22Rv1 (cell line): Measurements from ENCODE around the gene COL6A2.
"Not testable (repeated sequence)": the region's sequence is repeated elsewhere in the genome, so short reads cannot be mapped to it uniquely, and the experiment has no call there.

ENCODE experiments used
- H3K27ac ChIP-seq: fragments of 450-650 bp; 2 replicates; pipeline ENCODE4 v1.5.1; 2017
- CTCF ChIP-seq: fragments of 450-650 bp; IDR thresholded peaks from 2 replicates; pipeline ENCODE4 v1.5.1; 2017; ENCODE audit warnings: mild to moderate bottlenecking
- ZFX ChIP-seq: fragments of 450-650 bp; IDR thresholded peaks from 2 replicates; pipeline ENCODE4 v1.6.1; 2017; ENCODE audit warnings: antibody characterized with exemption, borderline replicate concordance

The COL6A2 gene

GRCh38 chr21:46066591-46067331 lies 31.2 kb upstream of the COL6A2 start:
- H3K27ac ChIP-seq = no peak overlapping the region
- TF ChIP-seq ZFX = no peak
- no peak for TF ChIP-seq CTCF

- no peak for TF ChIP-seq CTCF
- no peak overlapping the region for H3K27ac ChIP-seq
Measured at GRCh38 chr21:46067505-46068201, 30.3 kb upstream of the COL6A2 start.

GRCh38 chr21:46068516-46069079 lies 29.3 kb upstream of the COL6A2 start:
- no peak overlapping the region for H3K27ac ChIP-seq
- TF ChIP-seq ZFX = no peak
- TF ChIP-seq CTCF = no peak

- H3K27ac ChIP-seq = no peak overlapping the region
- TF ChIP-seq ZFX = no peak
Measured at GRCh38 chr21:46069166-46069565, 28.7 kb upstream of the COL6A2 start.

DNA sequence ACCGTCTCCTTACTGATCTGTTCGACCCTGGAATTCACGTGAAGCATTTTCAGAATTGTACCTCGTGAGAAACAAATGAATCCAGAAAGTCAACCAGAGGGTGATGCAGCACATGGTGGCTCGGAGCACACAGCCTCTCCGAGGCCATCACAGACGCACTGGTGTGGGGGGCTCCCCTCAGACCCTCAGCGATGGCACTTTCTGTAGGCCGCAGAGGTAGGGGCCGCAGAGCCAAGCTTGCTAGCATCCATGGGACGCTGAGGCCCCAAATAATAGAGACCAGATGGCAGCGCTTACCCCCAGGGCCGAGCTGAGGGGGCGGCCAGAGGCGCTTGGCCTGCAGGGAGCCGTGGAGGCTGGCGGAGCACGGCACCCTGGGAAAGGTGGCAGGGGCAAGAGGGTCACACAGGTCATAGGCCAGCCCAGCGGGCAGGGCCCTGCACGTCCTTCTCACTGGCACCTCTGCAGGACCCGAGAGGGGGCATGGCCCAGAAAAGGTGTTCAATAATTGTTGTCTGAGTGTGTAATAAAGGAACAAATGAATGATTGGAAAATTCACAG lies 28.1 kb upstream of the COL6A2 start:
- no peak overlapping the region for H3K27ac ChIP-seq
- TF ChIP-seq ZFX (no peak), CTCF (no peak)

GRCh38 chr21:46071082-46071481 lies 26.8 kb upstream of the COL6A2 start:
- TF ChIP-seq CTCF (no peak), ZFX (no peak)
- no peak overlapping the region for H3K27ac ChIP-seq

DNA sequence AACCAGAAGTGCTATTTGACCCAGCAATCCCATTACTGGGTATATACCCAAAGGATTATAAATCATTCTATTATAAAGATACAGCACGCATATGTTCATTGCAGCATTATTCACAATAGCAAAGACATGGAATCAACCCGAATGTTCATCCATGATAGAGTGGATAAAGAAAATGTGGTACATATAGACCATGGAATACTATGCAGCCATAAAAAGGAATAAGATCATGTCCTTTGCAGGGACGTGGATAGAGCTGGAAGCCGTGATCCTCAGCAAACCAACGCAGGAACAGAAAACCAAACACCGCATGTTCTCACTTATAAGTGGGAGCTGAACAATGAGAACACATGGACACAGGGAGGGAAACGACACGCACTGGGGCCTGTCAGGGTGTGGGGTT lies 21.2 kb upstream of the COL6A2 start:
- H3K27ac ChIP-seq = not testable (repeated sequence)

- TF ChIP-seq ZFX (no peak), CTCF (no peak)
- H3K27ac ChIP-seq = no peak overlapping the region
Measured at GRCh38 chr21:46077674-46078101, 20.2 kb upstream of the COL6A2 start.
